IPS-NIHi7 (cell line): ENCODE results near the gene GGCT.

Source experiments
- DNase-seq: peaks from one replicate; pipeline ENCODE4 v3.0.0; 2012; ENCODE audit warnings: mixed read lengths; ENCODE audit errors: extremely low spot score

GGCT gene

DNA sequence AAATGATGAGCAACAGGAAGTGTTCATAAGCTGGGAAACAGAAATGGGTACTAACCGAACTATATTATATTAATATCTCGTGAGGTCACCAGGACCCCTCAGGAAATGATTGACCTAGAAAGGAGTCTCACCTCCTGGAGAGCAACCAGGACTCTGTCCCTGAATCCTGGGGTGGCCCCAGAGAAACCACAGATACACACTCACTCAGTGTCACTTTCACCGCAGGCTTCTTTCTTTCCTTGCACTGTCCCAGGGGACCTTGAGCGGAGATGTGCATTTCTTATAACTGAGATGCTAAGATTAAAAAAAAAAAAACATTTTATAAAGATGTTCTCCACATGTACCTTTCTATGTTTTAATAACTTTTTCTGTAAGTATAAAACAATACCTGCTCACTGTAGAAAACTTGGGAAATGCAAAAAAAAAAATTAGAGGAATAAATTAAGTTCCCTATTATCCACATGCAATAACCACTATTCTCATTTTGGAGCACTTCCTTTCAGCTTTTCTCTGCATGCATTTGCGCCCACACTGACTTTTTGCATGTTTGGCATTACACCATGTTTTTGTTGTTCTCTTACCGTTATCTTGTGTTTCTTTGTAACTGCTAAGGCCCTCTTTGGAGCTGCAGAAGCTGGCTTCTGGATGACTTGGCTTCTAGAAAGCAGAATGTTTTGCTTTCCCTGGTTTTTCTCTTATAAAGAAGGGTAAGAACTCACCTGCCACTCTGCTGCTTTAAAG lies 41.1 kb downstream of the GGCT start:
- DNase-seq, result no peak

DNA sequence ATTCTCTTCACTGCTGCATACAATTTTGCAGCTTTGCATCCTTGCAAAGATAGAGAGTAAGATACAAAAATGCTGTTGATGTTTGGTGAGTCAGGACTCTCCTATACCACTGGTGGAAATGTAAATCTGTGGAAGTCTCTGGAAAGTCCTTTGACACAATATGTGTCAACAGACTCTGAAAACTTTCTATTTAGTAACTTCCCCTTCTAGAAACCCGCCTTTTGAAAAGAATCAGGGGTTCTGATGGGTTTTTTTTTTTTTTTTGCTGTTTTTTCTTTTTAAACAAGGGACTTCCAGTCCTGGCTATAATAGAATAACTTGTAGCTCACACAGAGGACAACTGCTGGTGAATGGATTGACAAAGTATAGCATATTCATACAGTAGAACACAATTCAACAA lies 42.5 kb downstream of the GGCT start:
- DNase-seq, result no peak

DNA sequence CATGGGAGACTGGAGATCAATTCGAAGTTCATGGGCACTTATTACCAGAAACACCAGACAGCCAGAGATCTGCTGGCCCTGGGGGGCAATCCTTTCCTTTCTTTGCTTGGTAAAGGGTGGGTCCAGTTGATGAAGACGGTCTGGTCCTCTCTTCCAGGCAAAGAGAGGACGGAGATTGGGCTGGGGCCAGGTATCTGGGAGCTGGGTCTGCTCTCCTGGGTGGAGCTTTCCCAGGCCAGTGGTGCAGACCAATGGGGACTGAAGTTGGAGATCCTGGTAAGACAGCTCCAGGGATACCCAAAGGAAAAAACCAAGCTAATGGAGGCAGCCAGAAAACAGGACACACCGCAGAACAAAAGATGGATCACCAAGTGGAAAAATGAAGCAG lies 44.4 kb downstream of the GGCT start:
- DNase-seq, result no peak

DNA sequence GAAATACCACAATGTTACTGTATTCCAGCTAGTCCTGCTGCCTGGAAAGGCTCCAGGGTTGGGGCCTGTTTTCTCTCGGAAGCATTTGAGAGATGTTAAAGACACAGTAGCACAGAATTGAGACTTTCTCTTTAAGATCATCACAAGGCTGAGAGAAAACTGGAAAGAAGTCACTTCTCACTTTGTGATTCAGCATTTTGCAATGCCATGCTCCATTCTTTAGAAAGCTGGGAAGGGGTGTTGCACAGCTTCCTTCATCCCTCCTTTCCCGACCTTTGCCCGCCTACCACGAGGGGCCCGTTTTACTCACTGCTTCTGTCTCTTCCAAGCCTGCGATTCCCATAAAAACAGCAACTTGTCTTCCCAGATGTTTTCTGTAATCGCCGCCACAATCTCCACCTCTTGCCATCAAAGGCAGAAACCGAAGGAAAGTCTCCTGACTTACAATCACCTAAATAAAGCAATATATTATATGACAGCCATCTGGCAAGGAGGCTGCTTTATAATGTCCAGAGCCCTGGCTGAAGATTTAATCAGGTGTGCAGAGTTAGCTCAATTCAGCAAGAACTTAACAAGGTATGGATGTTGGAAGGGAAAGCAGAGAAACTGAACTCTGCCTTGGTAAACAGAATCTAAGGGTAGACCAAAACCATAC lies 44.9 kb downstream of the GGCT start:
- DNase-seq, result no peak

DNA sequence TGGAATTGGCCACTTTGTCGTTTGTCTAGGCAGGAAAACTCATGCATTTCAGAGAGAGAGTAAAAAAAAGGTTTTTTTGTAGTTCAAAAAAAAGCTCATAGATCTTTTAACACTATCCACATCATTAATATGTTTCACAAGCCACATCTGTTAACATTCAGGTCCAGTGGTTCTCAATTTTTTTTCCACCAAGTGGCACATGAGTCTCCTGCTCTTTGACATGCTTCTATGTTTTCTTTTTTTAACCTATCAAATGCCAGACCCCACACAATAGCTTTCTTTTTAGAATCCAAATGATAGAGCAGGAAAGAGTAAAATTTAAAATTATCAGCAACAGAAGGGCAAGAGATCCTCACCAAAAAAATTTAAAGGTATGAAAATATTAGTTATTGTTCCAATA lies 46.3 kb downstream of the GGCT start:
- no peak for DNase-seq

DNA sequence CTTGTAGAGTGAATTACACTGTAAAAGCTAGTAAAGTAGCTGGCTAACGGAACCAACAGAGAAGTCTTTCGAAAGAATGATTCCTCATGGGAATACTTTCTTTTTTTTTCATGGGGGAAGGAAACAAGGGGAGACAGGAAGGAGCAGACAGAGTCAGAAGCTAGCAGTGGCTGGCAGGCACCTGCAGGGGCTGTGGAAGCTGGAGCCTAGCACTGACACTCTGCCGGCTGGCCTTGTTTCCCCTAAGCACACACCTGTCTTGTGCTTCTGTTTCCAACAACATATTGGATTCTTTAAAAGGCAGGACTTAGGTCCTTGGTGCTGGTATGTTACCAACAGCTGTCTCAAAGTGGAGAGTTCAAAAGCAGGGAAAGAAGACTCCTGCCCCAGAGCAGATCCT lies 50.7 kb downstream of the GGCT start:
- DNase-seq, result no peak

DNA sequence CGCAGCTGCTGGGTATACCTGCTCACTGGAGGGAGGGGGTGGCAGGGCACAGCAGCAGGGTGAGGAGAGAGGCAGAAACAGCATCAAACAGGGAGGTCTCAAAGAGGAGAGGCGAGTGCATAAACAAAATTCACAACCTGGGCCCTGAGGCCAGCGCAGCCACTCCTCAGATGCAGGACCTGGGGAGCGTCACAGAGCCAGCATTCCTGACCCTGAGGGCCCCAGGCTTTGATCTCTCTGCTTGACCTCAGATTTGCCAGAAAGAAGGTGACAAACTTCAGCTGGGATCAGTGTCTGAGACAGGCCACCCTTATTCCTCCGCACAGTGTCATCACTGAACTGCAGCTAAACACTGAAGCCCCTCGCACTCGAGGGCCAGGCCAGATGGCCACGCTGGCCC lies 51.6 kb downstream of the GGCT start:
- DNase-seq, result no peak

DNA sequence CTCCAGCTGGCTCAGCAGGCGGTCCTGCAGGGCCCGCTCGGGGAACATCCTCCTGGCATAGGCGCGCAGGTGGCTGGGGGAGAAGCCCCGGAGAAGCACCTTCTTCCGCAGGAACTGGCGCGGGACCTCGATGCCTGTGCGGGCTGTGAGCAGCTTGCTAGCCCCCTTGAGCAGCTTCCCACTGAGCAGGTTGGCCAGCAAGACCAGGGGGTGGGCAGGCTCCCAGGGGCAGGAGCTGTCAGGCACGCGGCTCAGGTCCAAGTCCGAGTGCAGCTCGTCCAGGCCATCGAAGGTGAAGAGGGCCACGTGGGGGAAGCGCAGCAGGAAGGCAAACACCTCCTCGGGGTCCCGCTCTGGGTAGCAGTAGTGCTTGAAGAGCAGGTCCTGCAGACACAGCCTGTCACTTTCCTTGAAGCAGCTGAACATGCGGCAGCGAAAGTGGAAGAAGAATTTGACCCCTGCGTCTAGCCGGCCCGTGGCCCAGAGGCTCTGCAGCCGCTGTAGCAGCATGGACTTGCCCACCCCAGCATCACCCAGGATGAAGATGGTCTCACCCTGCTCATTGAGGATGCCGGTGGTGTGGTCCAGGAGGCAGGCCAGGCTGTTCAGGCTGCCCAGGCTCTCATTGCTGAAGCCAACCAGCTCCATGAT lies 52.2 kb downstream of the GGCT start:
- DNase-seq, result no peak

DNA sequence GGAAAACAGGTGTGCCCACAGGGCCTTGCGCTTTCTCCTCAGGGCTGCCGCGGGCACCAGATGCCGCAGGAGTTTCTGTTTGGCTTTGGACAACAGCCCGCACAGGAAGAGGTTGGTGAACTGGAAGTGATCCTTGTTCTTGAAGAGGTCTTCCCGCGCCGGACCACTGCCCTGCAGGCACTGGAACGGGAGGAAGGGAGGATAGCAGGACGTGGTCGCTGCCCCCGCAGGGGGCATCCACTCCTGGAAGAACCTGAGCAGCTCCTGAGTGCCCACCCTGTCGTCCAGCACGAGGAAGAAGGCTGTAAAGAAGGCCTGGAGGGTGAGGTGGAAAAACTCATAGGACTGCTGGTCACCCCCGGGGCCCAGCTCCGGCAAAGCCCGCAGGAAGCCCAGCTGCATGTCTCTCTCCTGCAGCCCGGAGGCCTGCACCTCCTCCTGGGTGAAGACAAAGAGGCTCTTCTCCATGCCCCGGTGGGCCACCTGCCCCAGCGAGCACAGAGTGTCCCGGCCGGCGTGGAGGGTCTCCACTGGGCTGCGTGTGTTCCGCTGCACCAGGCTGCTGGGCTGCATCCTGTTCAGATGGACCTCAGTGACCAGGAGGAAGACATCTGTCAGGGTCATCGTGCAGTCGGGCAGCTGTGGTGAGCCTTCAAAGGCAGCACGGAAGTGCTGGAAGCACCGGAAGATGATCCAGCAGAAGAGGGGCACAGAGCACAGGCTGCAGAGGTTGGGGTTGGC lies 52.9 kb downstream of the GGCT start:
- no peak for DNase-seq

DNA sequence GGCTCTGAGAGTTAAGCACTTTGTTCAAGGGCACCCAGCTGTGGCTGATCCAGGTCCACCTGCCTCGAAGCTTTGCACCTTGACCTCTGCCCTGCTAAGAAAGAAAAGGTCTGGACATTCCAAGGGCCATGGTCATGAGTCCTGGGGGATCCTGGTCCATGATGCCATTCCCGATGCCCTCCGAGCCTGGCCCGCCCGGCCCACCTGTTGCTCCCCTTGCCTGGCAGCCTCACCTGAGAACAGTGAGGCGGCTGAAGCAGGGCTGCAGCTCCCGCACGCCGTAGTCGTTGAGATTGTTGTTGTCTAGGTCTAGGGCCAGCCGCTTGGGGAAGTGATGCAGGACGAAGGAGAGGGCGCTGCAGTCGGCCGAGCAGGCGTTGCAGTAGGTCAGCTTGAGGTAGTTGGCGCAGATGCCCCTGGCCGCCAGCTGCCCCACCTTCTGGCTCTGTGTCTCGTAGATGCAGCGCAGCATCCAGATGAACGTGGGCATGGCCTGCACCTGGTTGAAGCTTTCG lies 53.6 kb downstream of the GGCT start:
- DNase-seq, result no peak

DNA sequence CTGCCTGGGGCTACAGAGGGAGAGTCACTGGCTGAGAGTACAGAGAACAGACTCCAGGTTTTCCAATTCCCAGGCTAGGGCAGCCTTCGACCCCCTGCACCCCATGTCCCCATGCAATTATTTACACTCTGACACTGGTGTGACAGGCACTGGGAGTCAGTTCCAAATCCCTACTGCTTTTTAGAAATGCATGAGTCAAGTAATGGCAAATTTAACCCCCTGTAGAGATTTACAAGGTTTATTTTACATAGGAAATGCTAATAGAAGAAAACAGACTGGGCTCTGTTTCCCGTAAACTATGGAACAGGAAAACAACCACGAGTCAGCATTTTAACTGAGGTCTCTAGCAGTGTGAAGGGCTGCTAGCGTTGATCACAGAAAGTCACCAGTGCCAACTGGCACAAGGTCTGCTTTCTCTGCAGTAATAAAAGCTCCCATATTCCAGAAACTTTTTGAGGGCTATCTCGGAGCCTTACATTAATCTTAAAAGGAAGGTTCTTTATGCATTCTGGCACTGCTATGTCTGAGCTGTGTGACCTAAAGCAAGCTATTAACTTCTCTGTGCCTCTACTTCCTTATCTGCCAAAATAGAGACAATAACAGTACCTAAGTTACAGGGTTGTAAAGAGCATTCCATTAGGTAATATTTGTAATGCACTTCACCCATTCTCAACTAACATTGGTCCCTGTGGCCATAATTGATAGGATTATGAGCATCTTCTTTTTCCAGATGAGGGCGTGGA lies 54.2 kb downstream of the GGCT start:
- DNase-seq, result no peak

DNA sequence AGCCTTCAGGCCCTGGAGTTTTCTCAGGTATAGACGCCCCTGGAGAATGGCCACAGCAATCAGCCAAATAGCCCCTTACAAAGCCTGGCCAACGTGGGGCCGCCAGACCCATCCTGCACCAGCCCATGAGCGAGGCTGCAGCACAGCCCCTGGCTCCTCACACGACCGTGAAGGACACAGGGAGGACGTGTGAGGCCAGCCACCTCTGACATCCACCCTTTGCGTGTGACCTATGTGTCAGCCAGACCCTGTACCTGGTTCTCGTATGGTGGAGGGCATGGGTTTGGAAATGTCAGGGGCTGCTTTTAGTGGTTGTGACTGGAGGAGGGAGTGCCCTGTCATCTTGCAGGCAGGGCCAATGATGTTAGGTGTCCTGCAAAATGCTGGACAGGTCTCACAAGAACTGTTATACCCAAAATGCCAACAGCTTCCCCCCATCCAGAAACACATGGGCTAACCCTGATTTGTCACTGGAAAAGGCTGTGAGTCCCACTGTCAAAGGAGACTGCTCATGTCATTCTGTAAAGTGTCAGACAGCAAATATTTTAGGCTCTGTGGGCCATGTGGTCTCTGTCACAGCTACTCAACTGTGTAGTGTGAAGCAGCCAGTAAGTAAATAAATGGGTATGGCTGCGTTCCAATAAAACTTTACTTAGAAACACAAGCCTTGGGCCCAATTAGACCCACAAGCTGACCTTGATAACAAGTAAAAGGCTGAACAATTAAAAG lies 56.0 kb downstream of the GGCT start:
- DNase-seq, result no peak

DNA sequence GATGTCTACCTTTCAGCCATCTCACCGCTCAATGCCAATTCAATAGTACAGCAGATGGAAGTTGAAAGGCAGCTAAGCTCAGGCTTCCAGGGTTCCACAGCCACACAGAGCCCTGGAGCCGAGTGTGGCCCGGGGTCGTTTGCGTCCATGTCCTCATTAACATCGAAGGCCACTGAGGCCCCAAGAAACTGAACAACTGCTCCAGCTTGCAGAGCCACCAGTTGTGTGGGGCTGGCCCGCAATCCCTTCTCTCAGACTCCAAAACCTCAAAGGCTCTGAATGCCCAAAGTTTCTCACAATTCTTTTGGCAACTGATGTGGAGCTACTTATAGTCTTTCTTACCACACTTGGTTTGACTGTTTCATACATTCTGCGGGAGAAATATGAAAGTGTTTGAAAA lies 57.2 kb downstream of the GGCT start:
- no peak for DNase-seq
